Measurements from ENCODE around the gene PLCG2. TPM values are rescaled to one million over a fixed set of nuclear protein-coding genes. Genes with fewer than 3 reads are reported as not detected.

Gene PLCG2
- total and polyA plus RNA-seq, 2 experiments from 2014 or later = 0.39 TPM; not detected in 1

DNA sequence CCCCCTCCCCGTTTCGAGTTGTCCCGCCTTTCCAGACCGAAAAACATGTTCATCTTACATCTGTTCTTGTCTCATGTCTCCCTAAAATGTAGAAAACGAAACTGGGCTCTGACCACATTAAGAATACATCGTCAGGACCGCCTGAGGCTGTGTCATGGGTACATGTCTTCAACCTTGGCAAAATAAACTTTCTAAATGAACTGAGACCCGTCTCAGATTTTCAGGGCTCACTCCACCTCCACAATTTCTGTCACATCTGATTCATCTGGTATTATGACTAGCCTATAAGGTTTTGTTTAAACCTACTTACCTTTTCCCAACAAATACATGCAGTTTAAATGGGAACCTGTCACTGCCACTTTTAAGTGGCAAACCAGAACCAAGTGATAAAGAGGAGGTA lies 231.6 kb downstream of the PLCG2 start:
- DNase-seq = no peak
- H3K9ac ChIP-seq = no peak overlapping the region
- in situ Hi-C loops (cut with MboI) = no loop called here
- 50 to 53% methylated on average over 8 of the region's 8 CpGs for WGBS, 2 experiments (ENCODE audit: low coverage in 1 of 2, low lambda C conversion rate in 2 of 2, missing lambda C conversion rate in 2 of 2)
- H3K27ac ChIP-seq = no peak overlapping the region
- H3K79me2 ChIP-seq (ENCODE audit: insufficient read depth) = no peaks in the 10 kb centered on the region
- no peaks in the 10 kb centered on the region for H3K36me3 ChIP-seq (ENCODE audit: low read depth)
- no peaks in the 10 kb centered on the region for H3K9me3 ChIP-seq (ENCODE audit: low read depth)
- H3F3A ChIP-seq (ENCODE audit: insufficient read depth) = peaks cover under 1% of the 10 kb centered on the region; the same call in 1 of the 2 replicates
- peaks cover 3% of the 10 kb centered on the region; the same call in 1 of the 2 replicates for H3K27me3 ChIP-seq (replicated peaks; ENCODE audit: insufficient read depth)
- H2AFZ ChIP-seq = no peak overlapping the region
- no peaks in the 10 kb centered on the region for H4K20me1 ChIP-seq (ENCODE audit: insufficient read depth)
- TF ChIP-seq EZH2phosphoT487 (IDR thresholded peaks at IDR 0.05; ENCODE audit: insufficient read depth, low read depth) = no peak
- TF ChIP-seq EZH2 (IDR thresholded peaks at IDR 0.05; ENCODE audit: insufficient read depth, poor library complexity, severe bottlenecking) = no peak
- no peaks in the 10 kb centered on the region for H3K9me2 ChIP-seq (ENCODE audit: insufficient read depth)
- H3K4me3 ChIP-seq = no peak overlapping the region
- no peaks in the 10 kb centered on the region for H3K4me1 ChIP-seq (ENCODE audit: insufficient read depth)
- no peak overlapping the region for H3K4me2 ChIP-seq (ENCODE audit: unreplicated experiment)

DNA sequence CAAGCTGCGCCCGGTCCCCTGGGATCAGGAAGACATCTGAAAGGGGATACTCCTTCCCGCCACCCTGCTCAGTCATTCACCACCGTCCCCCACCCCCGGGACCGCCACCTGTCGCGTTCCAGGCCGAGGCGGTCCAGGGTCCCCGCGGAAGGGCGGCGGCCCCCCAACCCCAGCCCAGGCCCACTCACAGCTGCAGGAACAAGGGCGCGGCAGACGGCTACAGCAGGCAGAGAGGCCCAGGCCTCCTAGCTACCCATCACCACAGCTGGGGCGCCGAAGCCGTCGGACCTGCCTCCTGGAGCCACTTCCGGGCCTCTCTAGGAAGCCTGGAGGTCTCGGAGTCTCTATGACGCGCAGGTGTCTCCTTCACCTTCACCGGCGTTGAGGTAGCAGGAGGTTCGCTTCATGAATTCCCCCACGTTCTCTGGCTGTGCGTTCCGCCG lies 232.1 kb downstream of the PLCG2 start, which contains the start of gene SDR42E1:
TSS of gene SDR42E1 (minus strand) at position 272 of the 443 bp plus-strand sequence. CDS start 10,612 bp downstream, outside the sequence.
- no peak within 1 kb of the TSS for H3K9ac ChIP-seq
- no peaks in the 10 kb centered on the region for H4K20me1 ChIP-seq (ENCODE audit: insufficient read depth)
- H3K27me3 ChIP-seq (replicated peaks; ENCODE audit: insufficient read depth) = peaks cover 3% of the 10 kb centered on the region; the same call in 1 of the 2 replicates
- H3K27ac ChIP-seq = no peak within 1 kb of the TSS
- 33 to 42% methylated on average over 19 to 27 of the region's 32 CpGs for WGBS, 2 experiments (ENCODE audit: low coverage in 1 of 2, low lambda C conversion rate in 2 of 2, missing lambda C conversion rate in 2 of 2)
- H3K9me3 ChIP-seq (ENCODE audit: low read depth) = no peaks in the 10 kb centered on the region
- no peaks in the 10 kb centered on the region for H3K36me3 ChIP-seq (ENCODE audit: low read depth)
- H3K4me2 ChIP-seq (ENCODE audit: unreplicated experiment) = no peak within 1 kb of the TSS
- H3K4me1 ChIP-seq (ENCODE audit: insufficient read depth) = 0 out of 2 replicates have a peak, but pooled peaks cover 3% of the 10 kb centered on the region
- H3K79me2 ChIP-seq (ENCODE audit: insufficient read depth) = no peaks in the 10 kb centered on the region
- no peak for DNase-seq
- peaks cover 6% of the 10 kb centered on the region for H3F3A ChIP-seq (ENCODE audit: insufficient read depth)
- no peaks in the 10 kb centered on the region for H3K9me2 ChIP-seq (ENCODE audit: insufficient read depth)
- TF ChIP-seq EZH2 (IDR thresholded peaks at IDR 0.05; ENCODE audit: insufficient read depth, poor library complexity, severe bottlenecking) (no peak), EZH2phosphoT487 (IDR thresholded peaks at IDR 0.05; ENCODE audit: insufficient read depth, low read depth) (no peak)
- in situ Hi-C loops (cut with MboI) = no loop called here
- H3K4me3 ChIP-seq = no peak within 1 kb of the TSS
- no peak within 1 kb of the TSS for H2AFZ ChIP-seq

Other genes with a start within 250 kb of the PLCG2 start
- gene SDR42E1, start 232.2 kb downstream of the PLCG2 start, total RNA-seq (2014; rRNA removed; shearing (Covaris generic)) = not detected in 2 replicates
- not detected in 2 replicates for gene SDR42E1, start 232.2 kb downstream of the PLCG2 start, polyA plus RNA-seq (2016; fragmentation: Nextera tagmentation; extraction: Ambion mirVana)

All from GM23248 (cell line).